ENCODE data around the gene SLC6A8. TPM values are rescaled to one million over a fixed set of nuclear protein-coding genes. Genes with fewer than 3 reads are reported as not detected.
"Not testable (repeated sequence)": the region's sequence is repeated elsewhere in the genome, so short reads cannot be mapped to it uniquely, and the experiment has no call there.

Gene SLC6A8
- polyA plus RNA-seq, 4 donors: 16.8 to 64.5 (median 46.2) TPM

DNA sequence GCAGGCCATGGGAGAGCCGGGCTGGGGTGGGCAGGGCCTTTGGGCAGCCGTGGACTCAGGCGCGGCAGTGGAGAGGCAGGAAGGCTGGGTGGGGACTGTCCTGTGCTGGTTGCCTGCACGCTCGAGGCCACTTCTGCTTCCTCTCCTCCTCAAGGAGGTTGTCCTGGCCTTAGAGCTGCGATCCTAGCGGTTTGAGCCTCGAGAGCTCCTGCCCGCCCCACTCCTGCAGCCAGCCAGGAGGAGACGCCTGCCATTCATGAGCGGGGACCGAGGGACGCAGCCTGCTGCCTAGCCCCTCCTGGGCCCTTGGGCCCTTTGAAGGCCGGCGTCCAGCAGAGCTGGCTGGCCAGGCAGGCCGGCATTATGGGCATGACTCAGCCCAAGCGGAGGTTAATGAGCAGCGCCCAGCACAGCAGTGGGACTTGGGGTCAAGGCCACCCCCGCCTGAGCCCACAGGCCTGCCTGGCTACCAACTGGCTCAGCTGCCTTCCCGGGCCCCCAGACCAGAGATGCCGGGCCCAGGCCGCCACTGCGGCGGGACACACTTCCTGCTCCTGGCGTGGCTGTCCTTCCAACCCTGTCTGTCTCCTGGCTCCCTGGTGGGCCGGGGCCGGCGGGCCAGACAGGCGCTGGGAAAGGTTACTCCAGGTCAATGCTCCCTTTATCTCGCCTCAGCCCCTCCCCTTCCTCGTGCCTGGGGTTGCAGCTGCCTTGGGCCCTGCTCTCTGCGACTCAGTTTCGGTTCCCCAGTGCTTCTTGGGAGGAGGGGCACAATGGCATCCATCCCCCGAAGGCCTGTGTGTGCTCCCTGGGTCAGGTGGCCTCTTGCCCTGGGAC lies 38.8 kb downstream of the SLC6A8 start:
- no peak for DNase-seq (ENCODE audit: low read depth in 4 of 4, low spot score in 3 of 4)

DNA sequence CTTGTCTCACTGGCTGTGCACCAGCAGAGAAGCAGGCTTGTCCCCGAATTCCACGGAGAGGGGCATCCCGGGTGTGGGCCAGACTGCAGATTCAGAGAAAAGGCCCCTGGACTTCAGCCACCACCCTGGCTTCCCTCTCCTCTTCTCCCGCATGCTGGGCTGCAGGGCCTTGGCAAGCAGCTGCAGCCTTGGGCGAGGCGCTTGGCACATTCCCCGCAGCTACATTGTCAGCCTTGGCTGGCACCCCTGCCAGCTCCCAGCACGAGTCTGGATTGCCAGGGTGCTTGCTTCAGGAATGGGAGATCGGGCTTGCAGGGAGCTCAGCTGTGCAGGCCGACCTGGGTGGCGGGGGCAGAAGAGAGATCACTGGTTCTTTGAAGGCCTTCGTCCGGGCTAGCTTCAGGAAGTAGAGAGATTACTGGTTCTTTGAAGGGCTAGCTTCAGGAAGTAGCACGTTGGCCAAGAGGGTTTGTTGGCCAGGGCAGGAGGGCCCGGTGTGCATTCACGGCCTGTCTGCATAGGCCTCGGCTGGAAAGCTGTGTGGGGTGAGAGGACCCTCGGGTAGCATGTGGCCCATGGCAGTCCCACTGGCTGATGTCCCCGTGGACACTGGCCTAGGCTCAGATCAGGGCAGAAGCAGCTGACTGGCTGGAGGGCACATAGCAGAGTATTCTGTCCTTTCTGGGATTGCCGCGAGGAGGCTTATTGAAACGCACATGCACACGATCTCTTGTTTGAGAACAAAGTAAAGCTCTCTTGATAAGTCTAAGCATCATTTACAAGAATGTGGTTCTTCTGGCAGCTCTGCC lies 39.6 kb downstream of the SLC6A8 start:
- DNase-seq (ENCODE audit: low read depth in 4 of 4, low spot score in 3 of 4): no peak

DNA sequence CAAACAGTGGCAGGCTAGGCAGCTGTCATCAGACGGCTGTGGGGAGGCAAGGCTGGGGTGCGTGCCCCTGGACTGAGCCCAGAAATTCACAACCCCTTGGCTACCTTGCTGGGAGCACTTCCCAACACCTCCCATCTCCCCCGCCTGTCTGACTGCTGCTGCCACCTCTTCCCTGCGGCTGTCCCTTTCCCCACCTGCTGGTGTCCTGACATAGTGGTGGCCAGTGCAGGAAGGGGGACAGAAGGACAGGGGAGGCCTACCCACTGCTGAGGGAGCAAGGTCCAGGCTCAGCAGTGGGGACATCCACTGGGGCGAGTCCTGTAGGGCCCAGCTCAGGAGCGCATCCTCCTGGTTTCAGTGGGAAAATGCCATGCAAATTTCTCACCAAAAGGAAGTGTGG lies 40.4 kb downstream of the SLC6A8 start:
- no peak for DNase-seq (ENCODE audit: low read depth in 4 of 4, low spot score in 3 of 4)

DNA sequence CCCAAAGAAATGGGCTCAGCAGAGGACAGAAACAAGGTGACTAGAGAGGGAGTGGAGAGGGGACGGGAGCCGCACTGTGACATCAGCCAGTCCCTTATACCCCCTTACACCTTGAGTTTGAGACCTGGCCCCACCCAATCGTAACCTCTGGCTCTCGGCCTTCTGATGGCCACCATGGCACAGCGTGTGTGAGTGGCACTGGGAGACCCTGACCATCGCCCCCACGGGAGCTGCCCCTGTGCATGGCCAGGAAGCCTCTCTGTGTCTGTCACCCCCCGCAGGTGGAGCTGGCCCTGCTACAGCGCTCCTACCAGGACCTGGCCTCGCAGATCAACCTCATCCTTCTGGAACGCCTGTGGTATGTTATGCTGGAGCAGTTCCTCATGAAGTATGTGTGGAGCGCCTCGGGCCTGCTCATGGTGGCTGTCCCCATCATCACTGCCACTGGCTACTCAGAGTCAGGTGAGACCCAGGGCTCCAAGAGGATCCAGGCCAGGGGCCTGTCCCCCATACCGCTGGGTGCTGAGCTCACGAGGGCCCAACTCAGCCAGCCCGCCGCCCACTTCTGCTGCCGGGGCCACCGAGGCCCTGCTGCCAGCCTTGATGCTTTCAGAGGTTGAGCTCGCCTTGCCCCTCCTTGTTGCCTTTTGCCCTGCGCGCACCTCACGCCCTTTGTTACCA lies 41.4 kb downstream of the SLC6A8 start:
- no peak for DNase-seq (ENCODE audit: low read depth in 4 of 4, low spot score in 3 of 4)

DNA sequence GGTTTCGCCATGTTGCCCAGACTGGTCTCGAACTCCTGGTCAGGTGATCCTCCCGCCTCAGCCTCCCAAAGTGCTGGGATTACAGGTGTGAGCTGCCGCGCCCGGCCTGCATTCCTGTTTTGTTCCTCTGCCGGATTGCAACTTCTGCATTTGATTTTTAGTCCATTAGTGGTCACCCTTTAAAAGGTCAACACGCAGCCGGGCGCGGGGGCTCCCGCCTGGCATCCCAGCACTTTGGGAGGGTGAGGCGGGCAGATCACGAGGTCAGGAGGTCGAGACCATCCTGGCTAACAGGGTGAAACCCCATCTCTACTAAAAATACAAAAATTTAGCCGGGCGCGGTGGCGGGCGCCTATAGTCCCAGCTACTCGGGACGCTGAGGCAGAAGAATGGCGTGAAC lies 42.4 kb downstream of the SLC6A8 start:
- DNase-seq (ENCODE audit: low read depth in 4 of 4, low spot score in 3 of 4): not testable (repeated sequence)

DNA sequence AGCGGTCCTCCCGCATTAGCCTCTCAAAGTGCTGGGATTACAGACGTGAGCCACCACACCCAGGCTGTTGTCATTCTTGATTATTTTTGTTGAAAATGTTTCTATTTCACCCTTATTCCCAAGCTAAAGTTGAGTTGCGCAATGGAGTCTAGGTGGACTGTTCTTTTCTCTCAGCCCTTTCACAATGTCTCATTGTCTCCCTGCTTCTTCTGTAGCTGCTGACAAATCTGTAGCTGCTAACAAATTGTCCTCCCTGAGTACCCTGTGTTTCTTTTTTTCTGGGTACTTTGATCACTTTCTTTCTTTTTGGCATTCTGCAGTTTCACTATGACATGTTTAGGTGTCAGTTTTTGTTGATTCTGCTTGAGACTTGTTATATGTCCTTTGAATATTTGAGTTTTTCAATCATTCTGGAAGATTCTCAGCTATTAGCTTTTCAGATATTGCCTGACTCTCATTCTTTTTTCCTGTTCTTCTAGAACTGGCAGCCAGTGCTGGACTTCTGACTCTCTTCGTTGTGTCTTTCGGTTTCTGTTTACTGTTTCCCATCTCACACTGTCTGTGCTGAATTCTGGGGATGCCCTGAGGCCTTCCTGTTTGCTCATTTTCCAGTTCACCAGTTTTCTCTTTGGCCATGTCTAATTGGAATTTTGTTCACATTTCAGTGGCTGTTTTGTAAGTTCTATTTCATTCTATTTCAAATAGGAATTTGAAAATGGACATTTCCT lies 43.6 kb downstream of the SLC6A8 start:
- DNase-seq (ENCODE audit: low read depth in 4 of 4, low spot score in 3 of 4): no peak

- no peak for DNase-seq (ENCODE audit: low read depth in 4 of 4, low spot score in 3 of 4)
Observed at GRCh38 chrX:153731845-153732215, 44.1 kb downstream of the SLC6A8 start.

- DNase-seq (ENCODE audit: low read depth in 4 of 4, low spot score in 3 of 4): no peak
Observed at GRCh38 chrX:153732401-153732800, 44.7 kb downstream of the SLC6A8 start.

- DNase-seq (ENCODE audit: low read depth in 4 of 4, low spot score in 3 of 4): no peak
Observed at GRCh38 chrX:153733651-153734240, 46.0 kb downstream of the SLC6A8 start.

GRCh38 chrX:153734871-153735270 lies 47.1 kb downstream of the SLC6A8 start:
- no peak for DNase-seq (ENCODE audit: low read depth in 4 of 4, low spot score in 3 of 4)

GRCh38 chrX:153735274-153735673 lies 47.5 kb downstream of the SLC6A8 start:
- DNase-seq (ENCODE audit: low read depth in 4 of 4, low spot score in 3 of 4): no peak

- DNase-seq (ENCODE audit: low read depth in 4 of 4, low spot score in 3 of 4): no peak
Observed at GRCh38 chrX:153736071-153736820, 48.5 kb downstream of the SLC6A8 start.

DNA sequence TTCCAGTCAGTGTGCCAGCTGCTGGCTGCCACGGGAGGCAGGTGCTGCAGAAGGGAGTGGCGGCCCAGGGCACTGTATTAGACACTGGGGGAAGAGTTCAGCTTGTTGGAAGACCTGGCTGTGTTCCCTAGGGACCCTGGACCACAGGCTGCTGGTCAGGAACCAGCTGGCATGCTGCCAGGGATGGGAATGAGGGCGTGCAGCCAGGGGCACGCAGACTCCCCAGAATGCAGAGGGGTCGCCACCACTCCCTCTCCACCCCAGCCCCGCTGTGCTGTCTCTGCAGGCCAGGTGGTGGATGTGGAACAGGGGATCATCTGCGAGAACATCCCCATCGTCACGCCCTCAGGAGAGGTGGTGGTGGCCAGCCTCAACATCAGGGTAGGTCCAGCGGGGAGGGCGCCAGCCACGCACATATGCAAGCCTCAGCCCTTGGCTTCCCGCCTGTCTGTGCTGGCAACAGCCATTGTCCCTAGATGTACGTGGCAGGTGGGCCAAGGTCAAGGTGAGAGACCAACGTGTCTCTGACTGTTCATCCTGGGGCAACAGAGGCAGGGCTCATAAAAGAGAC lies 49.2 kb downstream of the SLC6A8 start:
- DNase-seq (ENCODE audit: low read depth in 4 of 4, low spot score in 3 of 4): no peak

- DNase-seq (ENCODE audit: low read depth in 4 of 4, low spot score in 3 of 4): no peak
Observed at GRCh38 chrX:153738056-153738605, 50.4 kb downstream of the SLC6A8 start.

DNA sequence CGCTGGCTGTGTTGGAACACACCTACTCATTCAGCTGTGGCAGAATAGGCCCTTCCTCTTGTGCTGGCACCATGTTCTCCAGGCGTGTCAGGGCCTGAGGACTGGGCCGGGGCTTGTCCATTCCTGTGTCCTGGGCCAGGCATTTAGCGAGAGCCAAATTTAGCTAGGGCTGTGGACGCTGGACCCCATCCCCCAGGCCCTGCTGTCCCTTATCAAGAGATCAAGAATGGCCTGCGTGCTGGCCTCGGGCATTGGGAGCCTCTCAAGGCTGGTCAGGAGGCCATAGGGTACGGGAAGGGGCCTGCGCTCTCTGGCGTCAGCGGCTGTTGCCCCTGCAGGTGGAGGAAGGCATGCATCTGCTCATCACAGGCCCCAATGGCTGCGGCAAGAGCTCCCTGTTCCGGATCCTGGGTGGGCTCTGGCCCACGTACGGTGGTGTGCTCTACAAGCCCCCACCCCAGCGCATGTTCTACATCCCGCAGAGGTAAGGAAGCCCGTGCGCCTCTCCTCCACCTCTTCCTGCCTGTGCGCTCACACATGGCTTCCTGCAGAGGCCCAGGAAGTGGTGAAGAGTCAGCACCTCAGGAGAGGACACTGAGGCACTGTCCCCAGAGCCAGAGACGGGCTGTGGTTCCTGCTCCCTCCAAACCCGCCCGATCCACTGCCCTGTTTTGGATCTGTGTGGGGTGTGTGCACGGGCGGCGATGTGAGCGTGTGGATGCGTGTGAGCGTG lies 52.2 kb downstream of the SLC6A8 start:
- no peak for DNase-seq (ENCODE audit: low read depth in 4 of 4, low spot score in 3 of 4)

DNA sequence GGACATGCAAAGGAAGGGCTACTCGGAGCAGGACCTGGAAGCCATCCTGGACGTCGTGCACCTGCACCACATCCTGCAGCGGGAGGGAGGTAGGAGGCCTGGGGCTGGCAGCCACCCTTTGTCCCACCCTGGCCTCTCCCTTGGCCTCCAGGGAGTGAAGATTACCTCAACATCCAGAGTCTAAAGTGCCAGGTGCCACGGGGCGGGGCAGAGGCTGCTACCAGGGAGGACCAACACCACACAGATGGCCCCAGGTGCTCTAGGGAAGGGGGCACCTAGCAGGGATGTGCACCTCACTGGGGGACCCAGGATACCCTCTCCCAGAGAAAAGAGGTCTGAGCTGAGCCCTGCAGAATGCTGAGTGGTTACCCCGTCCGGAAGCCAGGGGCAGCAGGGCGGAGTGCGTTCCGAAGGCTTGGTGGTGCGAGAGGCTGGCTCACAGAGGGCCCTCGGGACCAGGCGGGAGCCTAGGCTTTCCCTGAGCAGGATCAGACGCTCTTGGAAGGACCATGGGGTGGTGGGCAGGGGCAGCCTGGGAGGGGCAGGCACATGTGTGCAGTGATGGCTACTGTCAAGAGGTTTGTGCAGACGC lies 53.0 kb downstream of the SLC6A8 start:
- no peak for DNase-seq (ENCODE audit: low read depth in 4 of 4, low spot score in 3 of 4)

DNA sequence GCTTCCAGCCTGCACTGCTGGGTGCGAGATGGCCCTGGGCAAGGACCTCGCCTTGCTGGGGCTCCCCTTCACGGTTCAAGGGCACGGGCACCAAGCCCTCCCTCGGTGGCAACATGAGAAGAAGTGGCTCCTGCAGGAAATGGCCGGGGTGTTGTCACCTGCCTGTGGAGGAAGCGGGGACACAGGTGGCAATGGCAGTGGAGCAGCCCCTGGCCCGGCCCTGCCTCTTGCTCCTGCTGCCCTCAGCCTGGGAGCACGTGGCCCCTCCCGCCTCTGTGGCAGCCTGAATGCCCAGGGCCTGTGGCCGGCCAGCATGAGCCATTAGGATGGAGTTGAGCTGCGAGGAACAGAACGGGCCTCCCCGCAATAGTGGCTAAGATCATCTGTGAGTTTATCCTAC lies 53.7 kb downstream of the SLC6A8 start:
- DNase-seq (ENCODE audit: low read depth in 4 of 4, low spot score in 3 of 4): no peak

- DNase-seq (ENCODE audit: low read depth in 4 of 4, low spot score in 3 of 4): not testable (repeated sequence)
Observed at GRCh38 chrX:153742111-153742510, 54.4 kb downstream of the SLC6A8 start.

All from left renal pelvis (tissue), 4 donors.